H1 (cell line): ENCODE measurements around the gene KLHL26. TPM values are rescaled to one million over a fixed set of nuclear protein-coding genes. Genes with fewer than 3 reads are reported as not detected.

Source experiments
- CTCF ChIA-PET: fragments of 300-600 bp; sonication (Branson Sonifier 250); formaldehyde crosslinking; loops from one replicate; lab custom pipeline; 2021; ENCODE audit not compliant: partially characterized antibody; lab: Charles Lee
- POLR2A ChIA-PET: fragments of 300-600 bp; sonication (Branson Sonifier 250); formaldehyde crosslinking; loops from one replicate; lab custom pipeline; 2021; ENCODE audit warnings: inconsistent platforms; ENCODE audit not compliant: partially characterized antibody; lab: Charles Lee
- DNase-seq, 2 experiments: peaks; one replicate each; pipeline versions ENCODE4 v3.0.0 to v3.0.0-alpha.2; 2010 to 2022; ENCODE audit warnings: low spot score in 2 of 2, low read depth in 1 of 2, mixed read lengths in 1 of 2
- FAIRE-seq: peaks from 2 replicates; lab custom pipeline; 2011; peaks lifted over from hg19 to GRCh38; lab: Jason Lieb, UNC
- H2AFZ ChIP-seq: 2 replicates; pipeline ENCODE4 v1.8.1; 2012; ENCODE audit warnings: low read length, inconsistent platforms
- H2AK5ac ChIP-seq: 2 replicates; pipeline ENCODE4 v1.6.1; 2013; ENCODE audit warnings: low read depth, low read length
- H2BK120ac ChIP-seq: replicated peaks from 2 replicates; pipeline ENCODE3; 2013; ENCODE audit warnings: low read depth, low read length, inconsistent platforms
- H2BK12ac ChIP-seq: 2 replicates; pipeline ENCODE4 v1.6.1; 2013; ENCODE audit warnings: low read depth, low read length
- H2BK15ac ChIP-seq: 2 replicates; pipeline ENCODE4 v1.6.1; 2013; ENCODE audit warnings: low read length
- H2BK20ac ChIP-seq: 2 replicates; pipeline ENCODE4 v1.6.1; 2013; ENCODE audit warnings: low read length
- H2BK5ac ChIP-seq: 2 replicates; pipeline ENCODE4 v1.6.1; 2013; ENCODE audit warnings: low read depth, low read length
- H3K14ac ChIP-seq: 2 replicates; pipeline ENCODE4 v1.6.1; 2013; ENCODE audit warnings: inconsistent platforms; ENCODE audit not compliant: insufficient read length
- H3K18ac ChIP-seq: 2 replicates; pipeline ENCODE4 v1.6.1; 2013; ENCODE audit warnings: low read length; ENCODE audit errors: extremely low read depth
- H3K23ac ChIP-seq: 2 replicates; pipeline ENCODE4 v1.6.1; 2013; ENCODE audit warnings: inconsistent platforms; ENCODE audit not compliant: insufficient read length
- H3K23me2 ChIP-seq: 2 replicates; pipeline ENCODE4 v1.6.1; 2013; ENCODE audit warnings: low read depth, low read length
- H3K27ac ChIP-seq: 2 replicates; pipeline ENCODE4 v1.6.1; 2011; ENCODE audit warnings: low read depth, low read length, inconsistent platforms
- H3K27me3 ChIP-seq, 4 experiments: replicated peaks in 1 of 4; 1 replicate in 1 of 4; 2 replicates in 3 of 4; pipeline versions ENCODE4 v1.6.1 to v1.8.1; 2011 to 2013; ENCODE audit warnings: low read length in 3 of 4, mild to moderate bottlenecking in 3 of 4, inconsistent platforms in 2 of 4, mixed read lengths in 2 of 4, moderate library complexity in 1 of 4; ENCODE audit not compliant: control insufficient read depth in 3 of 4, insufficient read depth in 3 of 4; ENCODE audit errors: extremely low read depth in 1 of 4
- H3K36me3 ChIP-seq, 4 experiments: 2 replicates each; pipeline versions ENCODE4 v1.6.1 to v1.8.1; 2011 to 2013; ENCODE audit warnings: mild to moderate bottlenecking in 4 of 4, low read length in 3 of 4, moderate library complexity in 2 of 4, control low read depth in 1 of 4, inconsistent platforms in 1 of 4; ENCODE audit not compliant: insufficient read depth in 4 of 4, control insufficient read depth in 2 of 4
- H3K4ac ChIP-seq: replicated peaks from 2 replicates; pipeline ENCODE3; 2013; ENCODE audit warnings: low read length, low read depth, mixed read lengths, inconsistent platforms; ENCODE audit not compliant: insufficient read length
- H3K4me1 ChIP-seq, 4 experiments: replicated peaks in 1 of 4; 1 replicate in 1 of 4; 2 replicates in 3 of 4; pipeline versions ENCODE4 v1.6.1 to v1.8.1; 2011 to 2013; ENCODE audit warnings: low read length in 3 of 4, inconsistent platforms in 2 of 4, mixed read lengths in 1 of 4; ENCODE audit not compliant: insufficient read depth in 4 of 4, control insufficient read depth in 3 of 4
- H3K4me2 ChIP-seq, 2 experiments: 2 replicates each; pipeline versions ENCODE4 v1.6.1 to v1.8.1; 2011 to 2013; ENCODE audit warnings: low read depth in 2 of 2, low read length in 2 of 2, control low read depth in 1 of 2, inconsistent platforms in 1 of 2, mild to moderate bottlenecking in 1 of 2; ENCODE audit not compliant: insufficient read depth in 1 of 2
- H3K4me3 ChIP-seq, 4 experiments: fragments of 200-600, 300-600 bp in 1 of 4; sonication (generic), shearing (Covaris generic), sonication (Bioruptor Twin) in 1 of 4; 2 replicates each; pipeline versions ENCODE4 v1.5.1 to v1.8.1; 2011 to 2016; ENCODE audit warnings: low read length in 4 of 4, low read depth in 3 of 4, control low read depth in 2 of 4, inconsistent platforms in 2 of 4, mild to moderate bottlenecking in 2 of 4, mixed read lengths in 1 of 4, moderate library complexity in 1 of 4; ENCODE audit not compliant: insufficient read depth in 2 of 4; ENCODE audit errors: extremely low read depth in 1 of 4
- H3K56ac ChIP-seq: replicated peaks from 2 replicates; pipeline ENCODE3; 2013; ENCODE audit warnings: low read depth, mild to moderate bottlenecking, mixed read lengths, low read length, inconsistent platforms; ENCODE audit not compliant: insufficient read length
- H3K79me1 ChIP-seq: 2 replicates; pipeline ENCODE4 v1.6.1; 2013; ENCODE audit warnings: low read depth, low read length, control low read depth
- H3K79me2 ChIP-seq, 2 experiments: 2 replicates each; pipeline versions ENCODE4 v1.6.1 to v1.8.1; 2012 to 2013; ENCODE audit warnings: low read length in 2 of 2, mild to moderate bottlenecking in 2 of 2, inconsistent platforms in 1 of 2; ENCODE audit not compliant: insufficient read depth in 2 of 2, control insufficient read depth in 1 of 2
- H3K9ac ChIP-seq, 4 experiments: replicated peaks in 1 of 4; 1 replicate in 1 of 4; 2 replicates in 3 of 4; pipeline versions ENCODE4 v1.6.1 to v1.8.1; 2011 to 2013; ENCODE audit warnings: low read depth in 3 of 4, low read length in 3 of 4, control low read depth in 2 of 4, mild to moderate bottlenecking in 2 of 4, moderate library complexity in 2 of 4, inconsistent platforms in 1 of 4; ENCODE audit errors: extremely low read depth in 1 of 4
- H3K9me3 ChIP-seq, 2 experiments: 2 replicates each; pipeline versions ENCODE4 v1.6.1 to v1.8.1; 2012 to 2013; ENCODE audit warnings: mild to moderate bottlenecking in 2 of 2, moderate library complexity in 2 of 2, control low read depth in 1 of 2, inconsistent platforms in 1 of 2, low read depth in 1 of 2, low read length in 1 of 2, mixed read lengths in 1 of 2; ENCODE audit not compliant: insufficient read depth in 2 of 2
- H4K20me1 ChIP-seq, 2 experiments: replicated peaks in 1 of 2; 2 replicates each; pipeline versions ENCODE3 to v1.8.1; 2011 to 2013; ENCODE audit warnings: inconsistent platforms in 2 of 2, low read length in 2 of 2, mild to moderate bottlenecking in 1 of 2; ENCODE audit not compliant: insufficient read depth in 2 of 2, control insufficient read depth in 1 of 2
- H4K5ac ChIP-seq: 2 replicates; pipeline ENCODE4 v1.6.1; 2013; ENCODE audit warnings: low read length, low read depth, mixed read lengths, inconsistent platforms; ENCODE audit not compliant: insufficient read length
- H4K8ac ChIP-seq: 2 replicates; pipeline ENCODE4 v1.8.0; 2013; ENCODE audit warnings: mild to moderate bottlenecking, moderate library complexity, low read length, inconsistent platforms; ENCODE audit not compliant: insufficient read depth; ENCODE audit errors: extremely low read depth
- H4K91ac ChIP-seq: replicated peaks from 2 replicates; pipeline ENCODE3; 2013; ENCODE audit warnings: low read length, mixed read lengths, inconsistent platforms; ENCODE audit not compliant: insufficient read length
- BCL11A ChIP-seq, 2 experiments: IDR thresholded peaks; one replicate each; pipeline ENCODE4 v1.6.1; 2011; ENCODE audit warnings: low read depth in 2 of 2, low read length in 2 of 2, mild to moderate bottlenecking in 2 of 2
- CBX8 ChIP-seq: fragments of 300-800, 300-1000 bp; sonication (generic); IDR thresholded peaks from 2 replicates; pipeline ENCODE4 v1.7.1; 2016; ENCODE audit warnings: low read depth, low read length, borderline replicate concordance
- EGR1 ChIP-seq: IDR thresholded peaks from 2 replicates; pipeline ENCODE4 v1.6.1; 2011; ENCODE audit warnings: low read depth, low read length, borderline replicate concordance
- JUN ChIP-seq: IDR thresholded peaks from 2 replicates; pipeline ENCODE4 v1.6.1; 2011; ENCODE audit warnings: low read depth, mild to moderate bottlenecking, improper control_type of control experiment, low read length
- JUND ChIP-seq: IDR thresholded peaks from 2 replicates; pipeline ENCODE4 v1.6.1; 2011; ENCODE audit warnings: mild to moderate bottlenecking, improper control_type of control experiment, low read length
- MAFK ChIP-seq: IDR thresholded peaks from 2 replicates; pipeline ENCODE4 v1.6.1; 2012; ENCODE audit warnings: low read depth, mild to moderate bottlenecking, improper control_type of control experiment, low read length
- MAX ChIP-seq: IDR thresholded peaks from 2 replicates; pipeline ENCODE4 v1.6.1; 2012; ENCODE audit warnings: inconsistent platforms
- PHF8 ChIP-seq: fragments of 200-600 bp; sonication (generic); conservative IDR thresholded peaks from 2 replicates; pipeline ENCODE4 v1.7.1; 2012; ENCODE audit warnings: low read depth, mild to moderate bottlenecking, inconsistent platforms, low read length, moderate library complexity
- POLR2A ChIP-seq, 2 experiments: IDR thresholded peaks; 1 replicate in 1 of 2; 2 replicates in 1 of 2; pipeline ENCODE4 v1.6.1; 2011; ENCODE audit warnings: low read depth in 2 of 2, low read length in 2 of 2, mild to moderate bottlenecking in 2 of 2; ENCODE audit errors: control extremely low read depth in 1 of 2
- SIRT6 ChIP-seq: IDR thresholded peaks from one replicate; pipeline ENCODE4 v1.7.1; 2012; ENCODE audit warnings: low read length, inconsistent platforms
- SIX5 ChIP-seq: IDR thresholded peaks from 2 replicates; pipeline ENCODE4 v1.6.1; 2011; ENCODE audit warnings: mild to moderate bottlenecking, low read depth, low read length
- SP4 ChIP-seq: IDR thresholded peaks from 2 replicates; pipeline ENCODE4 v1.6.1; 2012; ENCODE audit warnings: low read length, inconsistent platforms
- SRF ChIP-seq: IDR thresholded peaks from 2 replicates; pipeline ENCODE4 v1.6.1; 2011; ENCODE audit warnings: mild to moderate bottlenecking, low read depth, low read length, moderate library complexity
- SUZ12 ChIP-seq: fragments of 200-600 bp; sonication (generic); IDR thresholded peaks from 2 replicates; pipeline ENCODE4 v1.6.1; 2012; ENCODE audit warnings: mild to moderate bottlenecking, inconsistent platforms, low read length, moderate library complexity, mixed read lengths
- TBP ChIP-seq: IDR thresholded peaks from 2 replicates; pipeline ENCODE4 v1.6.1; 2011; ENCODE audit warnings: low read depth, low read length, improper control_type of control experiment
- TEAD4 ChIP-seq: IDR thresholded peaks from 2 replicates; pipeline ENCODE4 v1.6.1; 2012; ENCODE audit warnings: low read depth, low read length, inconsistent platforms, mixed read lengths
- YY1 ChIP-seq: IDR thresholded peaks from 2 replicates; pipeline ENCODE4 v1.6.1; 2011; ENCODE audit warnings: low read depth, mild to moderate bottlenecking, low read length
- WGBS, 2 experiments: shearing (Covaris generic) in 1 of 2; methylation state at CpG; one replicate each; pipeline versions ENCODE4 v1.1.6 to v1.1.7; 2013 to 2015; ENCODE audit warnings: low lambda C conversion rate in 2 of 2, mixed read lengths in 2 of 2, inconsistent platforms in 1 of 2, low coverage in 1 of 2, missing lambda C conversion rate in 1 of 2; ENCODE audit not compliant: insufficient replicate concordance in 2 of 2, insufficient coverage in 1 of 2, insufficient read length in 1 of 2; ENCODE audit errors: extremely low coverage in 1 of 2, missing lambda C conversion rate in 1 of 2; 5-methylcytosine and 5-hydroxymethylcytosine counted together
- polyA plus RNA-seq, 7 experiments: library from polyadenylated mRNA; depleted of rRNA in 3 of 7; stranded (reverse) in 5 of 7; unstranded in 2 of 7; fragments of >200 nt in 5 of 7; fragments of 200-250 nt in 2 of 7; gene quantifications; 1 replicate in 5 of 7; 2 replicates in 1 of 7; 4 replicates in 1 of 7; pipeline versions ENCODE4 v1.2.1 to v1.2.3, GENCODE V29; 2011 to 2013; ENCODE audit warnings: missing spikeins in 2 of 7, mixed read lengths in 2 of 7
- total RNA-seq: library from RNA; stranded (reverse); fragmentation: NEBNext Ultra II Directional; extraction: Animal tissue kit (Norgen Biotek cat#: 25700); gene quantifications from 2 replicates; pipeline ENCODE4 v1.2.1, GENCODE V29; 2021

KLHL26 gene
- total and polyA plus RNA-seq, 2 of the 8 experiments (the other 6 are each of a cell fraction or from before 2014, with no cell fraction given) = 2.2 to 8.8 TPM

- Histone ChIP-seq H3K23me2 (peaks cover 13% of the 10 kb centered on the region; the same call in 1 of the 2 replicates), H3K9me3 (no peaks in the 10 kb centered on the region), H3K4me1 (peaks cover 0 to 15% (median 6%) of the 10 kb centered on the region in 4 experiments; a peak in 5 of 7 replicates), H3K9ac (no peak overlapping the region), H4K91ac (no peak overlapping the region), H2AFZ (no peak overlapping the region), H3K4ac (no peak overlapping the region), H4K5ac (no peak overlapping the region), H3K14ac (no peak overlapping the region), H4K8ac (no peak overlapping the region), H3K23ac (no peak overlapping the region), H3K27ac (no peak overlapping the region), H3K79me1 (peaks cover 8% of the 10 kb centered on the region), H2BK15ac (no peak overlapping the region), H3K56ac (no peak overlapping the region), H3K4me3 (no peak overlapping the region), H3K18ac (no peak overlapping the region), H3K27me3 (peaks cover 0 to 4% (median 0%) of the 10 kb centered on the region in 4 experiments; a peak in 1 of 7 replicates), H2BK12ac (no peak overlapping the region), H3K4me2 (no peak overlapping the region), H2AK5ac (no peak overlapping the region), H2BK5ac (no peak overlapping the region), H2BK20ac (no peak overlapping the region), H3K79me2 (no peaks in the 10 kb centered on the region; a peak in 1 of 4 replicates), H2BK120ac (no peak overlapping the region), H4K20me1 (peaks cover 7 to 38% of the 10 kb centered on the region in 2 experiments), H3K36me3 (no peaks in the 10 kb centered on the region)
- WGBS, 2 experiments = 95 to 100% methylated on average over 3 to 7 of the region's 7 CpGs
- no peak for FAIRE-seq
- POLR2A ChIA-PET = no interaction called here
- CTCF ChIA-PET = interaction anchor here (0.6 kb wide), 1 partner anchor 39 kb away, joined by 3 read pairs; no protein-coding TSS in a partner anchor
- DNase-seq = no peak
- TF ChIP-seq BCL11A (IDR thresholded peaks at IDR 0.05; ENCODE audit: low read depth in 2 of 2, low read length in 2 of 2) (no peak), TBP (no peak), MAFK (no peak), MAX (no peak), POLR2A (IDR thresholded peaks at IDR 0.05; ENCODE audit: control extremely low read depth in 1 of 2, low read depth in 2 of 2, low read length in 2 of 2) (no peak), SRF (no peak), PHF8 (no peak), YY1 (no peak), TEAD4 (no peak), SUZ12 (no peak), JUND (no peak), SP4 (no peak), JUN (no peak), CBX8 (no peak), EGR1 (no peak), SIRT6 (no peak), SIX5 (no peak)
Observed at GRCh38 chr19:18654469-18654868, 17.6 kb downstream of the KLHL26 start.
